ENCODE results near the gene SERPINA10. TPM values are rescaled to one million over a fixed set of nuclear protein-coding genes. Genes with fewer than 3 reads are reported as not detected.

Gene SERPINA10
- total and polyA plus RNA-seq, 10 of the 15 experiments (the other 5 are each of a cell fraction or from before 2014, with no cell fraction given) = not detected

DNA sequence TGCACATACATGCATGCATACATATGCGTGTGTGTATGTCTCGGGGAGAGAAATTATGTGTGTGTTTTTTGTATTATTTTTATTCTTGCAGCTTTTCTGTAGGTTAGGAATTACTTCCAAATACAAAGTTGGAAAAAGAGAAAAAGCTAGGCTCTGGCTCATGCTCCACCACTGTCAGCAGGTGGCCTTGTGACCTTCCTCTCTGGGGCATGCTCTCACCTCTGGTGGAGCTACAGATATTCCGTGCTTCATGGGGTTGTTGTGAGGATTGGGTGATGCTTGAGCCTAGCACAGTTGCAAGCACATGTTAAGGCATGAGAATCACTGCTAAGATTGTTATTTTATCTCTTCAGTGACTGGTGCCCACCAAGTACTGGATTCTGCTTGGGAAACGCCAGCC, 36.8 kb upstream of the SERPINA10 start:
- in situ Hi-C loops (cut with MboI) (no loop called here), intact Hi-C loops (cut with micrococcal nuclease; ENCODE audit: unreplicated experiment) (no loop called here)
- ChIA-PET POLR2A (no interaction called here), CTCF (no interaction called here), SMC1A (ENCODE audit: uncharacterized antibody, unreplicated experiment) (no interaction called here), RAD21 (ENCODE audit: unreplicated experiment) (no interaction called here)
- no peak overlapping the region for H3K4me2 ChIP-seq (ENCODE audit: control insufficient read depth, insufficient read depth)
- H3K79me2 ChIP-seq (ENCODE audit: control insufficient read depth, insufficient read depth, low read length) = no peaks in the 10 kb centered on the region
- FAIRE-seq (no peak), DNase-seq (ENCODE audit: low read depth, low spot score) (no peak), ATAC-seq (no peak)
- no peaks in the 10 kb centered on the region for H3K4me1 ChIP-seq (ENCODE audit: control insufficient read depth, insufficient read depth, low read length)
- H3K9ac ChIP-seq (ENCODE audit: control insufficient read depth, insufficient read depth, low read length) = no peak overlapping the region
- TF ChIP-seq SRF (IDR thresholded peaks at IDR 0.05; ENCODE audit: low read depth in 2 of 2, low read length in 2 of 2) (no peak), SMC3 (IDR thresholded peaks at IDR 0.05; ENCODE audit: borderline replicate concordance, low read length) (no peak), ZBTB40 (IDR thresholded peaks at IDR 0.05; ENCODE audit: borderline replicate concordance) (no peak), LARP7 (IDR thresholded peaks at IDR 0.05) (no peak), KAT2A (conservative IDR thresholded peaks at IDR 0.05; ENCODE audit: control insufficient read depth, low read depth, low read length) (no peak), IKZF1 (conservative IDR thresholded peaks at IDR 0.05) (no peak), MEF2A (IDR thresholded peaks at IDR 0.05; ENCODE audit: insufficient read depth, low read depth, low read length) (no peak), IKZF2 (IDR thresholded peaks at IDR 0.05) (no peak), HDAC2 (IDR thresholded peaks at IDR 0.05) (no peak), DPF2 (IDR thresholded peaks at IDR 0.05) (no peak), SMAD1 (IDR thresholded peaks at IDR 0.05; ENCODE audit: low read depth, partially characterized antibody) (no peak), IRF4 (IDR thresholded peaks at IDR 0.05; ENCODE audit: low read depth, low read length) (no peak), NFYB (IDR thresholded peaks at IDR 0.05; ENCODE audit: insufficient read depth, low read depth, low read length) (no peak), NR2F1 (conservative IDR thresholded peaks at IDR 0.05) (no peak), PML (IDR thresholded peaks at IDR 0.05; ENCODE audit: low read length) (no peak)
- H4K20me1 ChIP-seq (ENCODE audit: control insufficient read depth, insufficient read depth) = no peaks in the 10 kb centered on the region
- WGBS (ENCODE audit: insufficient coverage, insufficient replicate concordance, low lambda C conversion rate, missing lambda C conversion rate) = 41% methylated on average over 4 of the region's 4 CpGs
- no peak overlapping the region for H2AFZ ChIP-seq (ENCODE audit: control insufficient read depth, low read depth, low read length)
- no peaks in the 10 kb centered on the region for H3K27me3 ChIP-seq (replicated peaks in 1 of 2; ENCODE audit: control insufficient read depth in 2 of 2, insufficient read depth in 2 of 2, low read length in 1 of 2)
- no peaks in the 10 kb centered on the region for H3K36me3 ChIP-seq (ENCODE audit: control insufficient read depth in 2 of 2, insufficient read depth in 2 of 2, low read length in 1 of 2)
- no peak overlapping the region for H3K27ac ChIP-seq (ENCODE audit: control insufficient read depth, insufficient read depth)
- no peak overlapping the region for H3K4me3 ChIP-seq
- no TSS peak for BruUV-seq (replicated peaks)
- no peaks in the 10 kb centered on the region for H3K9me3 ChIP-seq (replicated peaks; ENCODE audit: control insufficient read depth, insufficient read depth, low read length)

Measured in GM12878 (cell line).